Right forelimb (tissue), 1 donor: Measurements from ENCODE around the gene VEZT.
A peak's percentile ranks its signal among the peaks of the same experiment; 100 is the strongest.

Source experiments
- DNase-seq: peaks from one replicate; pipeline ENCODE4 v3.0.0-alpha.2; 2018

The VEZT gene

DNA sequence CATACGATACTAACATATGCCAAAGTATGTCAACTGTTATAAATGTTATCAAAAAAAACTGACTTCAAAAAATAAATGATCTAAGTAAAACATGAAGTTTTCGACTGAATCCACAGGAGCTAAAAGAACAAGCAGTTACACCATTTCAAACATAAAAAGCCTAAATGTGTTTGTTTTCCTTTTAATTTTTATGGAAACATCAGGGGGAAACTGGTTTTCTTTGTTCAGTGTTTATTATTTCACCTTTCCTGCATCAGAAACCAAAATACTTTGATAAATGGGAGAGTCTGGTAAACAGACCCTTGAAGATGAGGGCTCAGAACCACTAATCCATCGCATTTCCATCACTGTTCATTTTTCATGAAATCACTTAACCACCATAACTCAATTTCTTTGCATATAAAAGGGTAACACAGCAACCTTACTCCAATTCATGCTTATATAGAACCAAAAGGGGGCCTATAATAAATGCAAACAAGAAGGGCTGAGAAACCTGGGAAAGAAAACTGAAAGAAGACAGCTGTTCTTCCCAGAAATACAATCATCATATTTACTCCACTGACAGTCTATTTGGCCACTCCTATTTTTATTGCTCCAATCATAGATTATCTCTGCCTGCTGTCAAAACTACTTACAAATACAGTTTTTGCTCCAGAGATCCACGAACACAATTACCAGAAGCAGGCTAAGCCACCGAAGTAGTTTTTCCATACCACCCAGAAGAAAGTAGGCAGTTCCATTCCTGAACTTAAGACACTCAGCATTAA lies 17.3 kb upstream of the VEZT start:
- DNase-seq = no peak

- no peak for DNase-seq
Observed at GRCh38 chr12:95201056-95201670, 16.4 kb upstream of the VEZT start.

GRCh38 chr12:95202691-95203486 lies 14.7 kb upstream of the VEZT start:
- DNase-seq = no peak

- DNase-seq = no peak
Observed at GRCh38 chr12:95203487-95204030, 14.0 kb upstream of the VEZT start.

- DNase-seq = no peak
Observed at GRCh38 chr12:95204141-95204866, 13.3 kb upstream of the VEZT start.

- no peak for DNase-seq
Observed at GRCh38 chr12:95205016-95205624, 12.5 kb upstream of the VEZT start.

DNA sequence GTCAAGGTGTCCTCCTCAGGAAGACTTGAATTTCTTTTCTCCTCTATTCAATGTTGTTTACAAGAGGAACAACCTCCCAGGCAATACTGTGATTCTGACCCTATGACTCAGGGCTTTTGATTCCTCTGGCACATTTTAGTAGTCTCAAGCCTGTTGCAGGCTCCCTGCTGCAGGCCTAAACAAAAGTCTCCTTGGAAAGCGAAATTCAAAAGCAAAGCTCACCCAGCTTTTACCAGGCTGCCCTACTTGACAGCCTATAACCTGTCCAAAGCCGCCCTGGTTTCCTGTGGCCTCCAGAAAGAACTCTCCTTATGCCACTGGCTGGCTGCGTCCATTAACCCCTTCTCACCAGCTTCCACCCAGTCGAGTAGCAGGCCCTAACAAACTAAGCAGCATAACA lies 11.9 kb upstream of the VEZT start:
- no peak for DNase-seq

DNA sequence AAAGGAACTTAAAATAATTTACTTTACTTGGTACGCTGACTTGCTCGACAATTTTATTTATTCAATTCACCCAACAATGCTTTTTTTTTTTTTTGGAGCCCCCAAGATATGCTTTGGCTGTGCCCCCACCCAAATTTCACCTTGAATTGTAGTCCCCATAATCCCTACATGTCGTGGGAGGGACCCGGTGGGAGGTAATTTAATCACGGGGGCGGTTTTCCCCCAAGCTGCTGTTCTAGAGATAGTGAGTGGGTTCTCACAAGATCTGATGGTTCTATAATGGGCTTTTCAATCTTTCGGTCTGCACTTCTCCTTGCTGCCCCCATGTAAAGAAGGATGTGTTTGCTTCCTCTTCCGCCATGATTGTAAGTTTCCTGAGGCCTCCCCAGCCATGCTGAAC lies 10.7 kb upstream of the VEZT start:
- DNase-seq = no peak

GRCh38 chr12:95207407-95207806 lies 10.2 kb upstream of the VEZT start:
- no peak for DNase-seq

DNA sequence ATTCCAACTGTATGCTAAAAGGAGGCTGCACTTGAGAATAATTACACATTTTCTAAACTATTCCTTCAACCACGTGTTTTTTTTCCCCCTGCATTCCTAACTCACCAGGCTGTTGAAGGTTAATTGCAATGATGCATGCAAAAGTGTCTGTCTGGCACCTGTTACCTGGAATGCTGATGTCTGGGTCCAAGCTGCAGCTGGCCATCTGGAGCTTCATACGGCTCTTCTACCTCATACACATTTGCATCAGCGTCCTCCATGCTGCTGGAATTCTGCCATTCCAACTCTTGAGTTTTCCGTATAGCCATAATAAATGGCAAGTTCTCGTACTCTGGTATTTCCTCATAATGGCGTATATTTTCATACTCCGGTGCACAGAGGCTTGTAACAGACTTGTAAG lies 8.9 kb upstream of the VEZT start:
- no peak for DNase-seq

DNA sequence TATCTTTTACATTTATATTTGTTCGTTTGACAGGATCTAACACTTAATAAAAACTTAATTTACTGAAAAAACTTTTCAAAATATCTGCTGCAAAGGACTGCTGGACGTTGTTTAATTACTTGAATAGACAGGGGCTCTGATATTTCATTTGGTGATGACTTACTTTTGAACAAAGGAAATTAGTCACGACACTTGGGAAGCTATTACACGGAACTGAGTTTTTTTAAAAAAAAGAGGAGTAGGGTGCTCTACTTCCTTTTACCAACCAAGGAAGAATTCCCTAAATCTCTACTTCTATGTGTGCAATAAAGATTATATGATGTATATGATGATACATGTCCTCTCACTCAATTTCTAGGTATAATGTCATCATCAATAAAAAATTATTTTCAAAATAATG lies 5.0 kb upstream of the VEZT start:
- DNase-seq = no peak

DNA sequence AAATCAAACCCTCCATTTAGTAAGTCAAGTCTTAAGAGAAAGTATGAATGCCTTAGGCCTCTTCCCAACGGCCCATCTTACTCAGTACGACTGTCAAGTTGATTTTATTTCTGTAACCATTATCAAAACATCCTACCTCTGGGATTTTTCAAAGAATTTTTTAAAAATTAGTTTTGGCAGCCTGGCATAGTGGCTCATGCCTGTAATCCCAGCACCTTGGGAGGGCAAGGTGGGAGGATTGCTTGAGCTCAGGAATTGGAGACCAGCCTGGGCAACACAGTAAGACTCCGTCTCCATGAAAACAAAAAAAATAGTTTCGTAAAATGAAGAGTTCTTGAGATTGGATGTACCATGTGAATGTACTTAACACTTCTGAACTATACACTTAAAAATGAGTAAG lies 4.5 kb upstream of the VEZT start:
- DNase-seq = no peak

- no peak for DNase-seq
Observed at GRCh38 chr12:95213928-95214327, 3.7 kb upstream of the VEZT start.

- no peak for DNase-seq
Observed at GRCh38 chr12:95214466-95214865, 3.1 kb upstream of the VEZT start.

DNA sequence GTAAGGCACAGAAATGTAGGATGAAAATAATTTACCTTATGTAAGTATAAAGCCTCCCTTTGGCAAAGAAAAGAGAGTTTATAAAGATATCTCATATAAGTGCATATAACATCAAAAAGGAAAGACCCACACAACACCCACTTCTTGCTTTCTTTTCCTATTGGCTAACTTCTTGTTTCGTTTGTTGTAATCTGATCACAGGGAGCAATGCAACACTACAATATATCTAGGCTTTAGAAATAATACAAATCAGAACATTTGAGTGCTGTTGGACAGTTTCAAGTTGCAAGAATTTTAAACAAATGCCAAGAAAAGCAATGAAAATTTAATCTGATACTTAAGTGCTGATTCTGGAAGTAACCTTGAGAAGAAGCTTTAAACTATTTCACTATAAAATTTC lies 1.7 kb upstream of the VEZT start:
- no peak for DNase-seq

DNA sequence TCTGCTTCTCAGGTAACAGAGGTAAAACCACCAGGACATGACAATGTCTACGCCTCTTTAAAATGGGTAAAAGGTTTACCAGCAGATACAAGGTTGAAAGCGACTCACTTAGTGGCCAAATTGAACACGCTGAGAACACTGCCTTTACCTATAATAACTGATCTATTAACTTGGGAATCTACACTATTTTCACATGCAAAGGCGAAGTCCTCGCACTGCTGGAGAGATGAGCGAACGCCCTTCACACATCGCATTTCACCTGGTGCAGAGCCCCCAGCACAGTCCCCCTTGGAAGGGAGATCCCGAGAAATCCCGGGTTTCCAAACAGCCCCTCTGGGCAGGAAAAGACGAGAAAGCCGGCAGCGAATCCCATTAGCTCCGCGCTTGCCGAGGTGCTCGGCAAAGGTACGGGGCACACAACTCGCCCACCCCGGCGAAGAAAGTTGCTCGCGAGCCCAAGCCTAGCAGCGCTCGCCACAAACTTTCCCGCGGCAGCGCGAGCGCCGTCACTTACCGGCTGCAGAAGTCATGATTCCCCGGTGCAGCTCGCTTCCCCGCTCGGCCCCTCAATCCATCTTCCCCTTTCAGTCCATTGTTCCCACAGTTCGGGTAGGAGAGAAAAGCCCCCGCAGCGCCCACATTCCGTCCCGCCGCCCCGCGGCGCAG lies 763 bp upstream of the VEZT start:
- no peak for DNase-seq

- peak; percentile 57 for DNase-seq
Observed at GRCh38 chr12:95218150-95219133, 835 bp downstream of the VEZT start.

DNA sequence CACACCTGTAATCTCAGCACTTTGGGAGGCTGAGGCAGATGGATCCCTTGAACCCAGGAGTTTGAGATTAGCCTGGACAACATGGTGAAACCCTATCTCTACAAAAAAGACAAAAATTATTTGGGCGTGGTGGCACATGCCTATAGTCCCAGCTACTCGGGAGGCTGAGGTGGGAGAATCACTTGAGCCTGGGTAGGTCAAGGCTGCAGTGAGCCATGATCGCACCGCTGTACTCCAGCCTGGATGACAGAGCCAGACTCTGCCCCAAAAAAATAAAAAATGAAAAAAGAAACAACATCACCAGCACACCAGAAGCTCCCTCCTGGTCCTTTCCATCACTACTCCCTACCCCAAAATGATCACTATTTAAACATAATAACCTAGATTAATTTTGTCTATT lies 2.6 kb downstream of the VEZT start:
- DNase-seq = no peak

DNA sequence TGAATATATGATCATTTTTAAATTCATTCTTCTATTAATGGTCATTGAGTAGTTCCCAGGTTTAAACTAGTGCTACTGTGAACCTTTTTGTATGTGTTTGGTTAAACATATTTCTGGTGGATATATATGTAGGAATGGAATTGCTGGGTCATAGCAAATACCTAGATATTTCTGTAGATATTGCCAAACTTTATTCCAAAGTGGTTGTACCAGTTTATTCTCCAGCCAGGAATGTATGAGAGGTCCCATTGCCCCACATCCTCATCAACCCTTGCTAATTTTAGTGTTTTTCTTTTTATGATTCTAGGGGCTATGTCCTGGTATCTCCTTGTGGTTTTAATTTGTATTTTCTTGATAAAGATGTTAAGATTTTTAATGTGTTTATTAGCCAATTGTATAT lies 3.1 kb downstream of the VEZT start:
- DNase-seq = no peak
